Astrocyte of the spinal cord (primary cell): ENCODE measurements around the gene STIM1.

Experiments
- DNase-seq: peaks from one replicate; pipeline ENCODE4 v3.0.0; 2011; ENCODE audit warnings: low read depth, low spot score
- H3K4me3 ChIP-seq: 2 replicates; pipeline ENCODE4 v1.5.1; 2011; ENCODE audit warnings: low read depth, mild to moderate bottlenecking, low read length, moderate library complexity
- in situ Hi-C: cut with HindIII; loops from 2 replicates; pipeline ENCODE4 v1.10.0; 2017; ENCODE audit warnings: low sequenced_read_pairs
- TF ChIP-seq, protein P1 (sequence below): IDR thresholded peaks from 2 replicates; pipeline ENCODE4 v1.5.1; 2012; ENCODE audit warnings: low read depth, mild to moderate bottlenecking, low read length, inconsistent platforms

Gene STIM1

DNA sequence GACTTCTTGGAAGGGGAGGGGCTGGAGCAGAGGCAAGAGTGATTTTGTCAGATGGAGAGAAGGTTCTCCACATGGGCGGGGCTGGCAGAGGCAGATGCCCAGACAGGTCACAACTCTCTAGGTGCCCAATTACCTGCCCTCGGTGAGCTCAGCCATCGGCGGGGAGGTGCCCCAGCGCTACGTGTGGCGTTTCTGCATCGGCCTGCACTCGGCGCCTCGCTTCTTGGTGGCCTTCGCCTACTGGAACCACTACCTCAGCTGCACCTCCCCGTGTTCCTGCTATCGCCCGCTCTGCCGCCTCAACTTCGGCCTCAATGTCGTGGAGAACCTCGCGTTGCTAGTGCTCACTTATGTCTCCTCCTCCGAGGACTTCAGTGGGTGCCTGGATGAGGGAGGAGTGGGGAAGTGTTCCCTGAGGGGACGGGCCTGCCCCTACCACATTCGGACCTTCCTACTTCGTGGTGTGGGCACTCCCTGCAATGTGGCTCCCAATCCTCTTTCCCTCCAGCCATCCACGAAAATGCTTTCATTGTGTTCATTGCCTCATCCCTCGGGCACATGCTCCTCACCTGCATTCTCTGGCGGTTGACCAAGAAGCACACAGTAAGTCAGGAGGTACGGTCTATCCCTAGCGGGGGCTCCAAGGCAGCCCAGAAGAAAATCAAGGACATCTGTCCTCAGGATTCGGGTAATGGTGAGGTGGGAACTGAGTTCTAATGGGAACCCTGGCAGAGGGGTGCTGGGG is 31.5 kb upstream of the STIM1 start:
- in situ Hi-C loops = no loop called here
- TF ChIP-seq, protein P1, sequence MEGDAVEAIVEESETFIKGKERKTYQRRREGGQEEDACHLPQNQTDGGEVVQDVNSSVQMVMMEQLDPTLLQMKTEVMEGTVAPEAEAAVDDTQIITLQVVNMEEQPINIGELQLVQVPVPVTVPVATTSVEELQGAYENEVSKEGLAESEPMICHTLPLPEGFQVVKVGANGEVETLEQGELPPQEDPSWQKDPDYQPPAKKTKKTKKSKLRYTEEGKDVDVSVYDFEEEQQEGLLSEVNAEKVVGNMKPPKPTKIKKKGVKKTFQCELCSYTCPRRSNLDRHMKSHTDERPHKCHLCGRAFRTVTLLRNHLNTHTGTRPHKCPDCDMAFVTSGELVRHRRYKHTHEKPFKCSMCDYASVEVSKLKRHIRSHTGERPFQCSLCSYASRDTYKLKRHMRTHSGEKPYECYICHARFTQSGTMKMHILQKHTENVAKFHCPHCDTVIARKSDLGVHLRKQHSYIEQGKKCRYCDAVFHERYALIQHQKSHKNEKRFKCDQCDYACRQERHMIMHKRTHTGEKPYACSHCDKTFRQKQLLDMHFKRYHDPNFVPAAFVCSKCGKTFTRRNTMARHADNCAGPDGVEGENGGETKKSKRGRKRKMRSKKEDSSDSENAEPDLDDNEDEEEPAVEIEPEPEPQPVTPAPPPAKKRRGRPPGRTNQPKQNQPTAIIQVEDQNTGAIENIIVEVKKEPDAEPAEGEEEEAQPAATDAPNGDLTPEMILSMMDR = no peak
- H3K4me3 ChIP-seq = no peak overlapping the region
- DNase-seq = no peak

GRCh38 chr11:3824714-3825472 is 30.6 kb upstream of the STIM1 start:
- no peak for DNase-seq
- TF ChIP-seq, protein P1 = peak; percentile 67
- in situ Hi-C loops = no loop called here
- no peak overlapping the region for H3K4me3 ChIP-seq

DNA sequence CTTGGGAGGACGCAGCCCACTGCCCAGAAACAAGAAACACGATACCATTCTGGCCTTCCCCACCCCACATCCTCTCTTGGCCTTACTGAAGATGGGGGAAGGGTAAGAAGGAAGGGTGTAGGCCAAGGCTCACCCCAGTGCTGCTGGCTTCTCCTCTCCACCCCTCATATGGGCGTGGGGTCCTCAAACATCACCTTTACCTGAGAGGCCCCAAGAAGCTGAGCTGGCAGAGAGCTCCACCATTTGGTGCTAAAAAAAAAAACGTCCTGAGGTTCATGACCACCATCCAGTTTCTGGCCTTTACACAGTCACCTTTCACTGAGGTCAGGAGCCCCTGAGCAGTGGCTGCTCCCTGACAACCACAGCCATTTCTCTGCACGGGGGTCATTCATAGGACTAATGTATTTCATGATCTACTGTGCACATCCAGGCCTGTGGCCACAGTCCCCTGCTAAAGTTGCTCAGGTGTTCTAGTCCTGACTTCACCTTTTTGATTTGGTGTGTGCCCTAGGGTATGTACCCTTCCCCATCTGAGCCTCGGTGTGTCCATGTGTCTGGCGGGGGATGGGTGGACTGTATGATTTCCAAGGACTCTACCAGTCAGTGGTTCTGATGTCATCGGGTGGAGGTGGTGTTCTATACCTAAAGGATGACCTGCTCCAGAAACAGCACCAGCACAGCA is 29.9 kb upstream of the STIM1 start:
- DNase-seq = no peak
- H3K4me3 ChIP-seq = no peak overlapping the region
- TF ChIP-seq, protein P1 = no peak
- in situ Hi-C loops = no loop called here

DNA sequence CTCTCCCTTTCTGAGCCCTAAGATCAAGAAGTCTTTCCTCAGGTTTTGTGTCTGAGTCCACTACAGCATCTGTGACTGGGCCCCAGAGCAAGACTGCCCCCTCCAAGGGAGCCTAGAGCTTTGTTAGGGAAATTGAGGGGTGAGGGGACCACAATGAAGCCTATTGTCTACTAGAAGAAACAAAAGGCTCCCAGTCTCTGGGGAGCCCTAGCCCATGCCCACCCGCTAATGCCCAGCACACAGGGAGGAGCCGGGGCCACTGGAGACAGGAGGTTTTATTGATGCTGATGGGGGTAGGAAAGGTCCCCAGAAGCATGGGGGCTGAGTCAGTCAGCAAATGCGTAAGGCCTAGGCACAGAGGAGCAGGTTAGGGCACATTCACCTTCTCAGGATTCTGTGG is 28.7 kb upstream of the STIM1 start:
- H3K4me3 ChIP-seq = no peak overlapping the region
- TF ChIP-seq, protein P1 = no peak
- in situ Hi-C loops = no loop called here
- no peak for DNase-seq

- DNase-seq = no peak
- in situ Hi-C loops = no loop called here
- no peak overlapping the region for H3K4me3 ChIP-seq
- TF ChIP-seq, protein P1 = no peak
These were observed 27.9 kb upstream of the STIM1 start for GRCh38 chr11:3827434-3828186.

DNA sequence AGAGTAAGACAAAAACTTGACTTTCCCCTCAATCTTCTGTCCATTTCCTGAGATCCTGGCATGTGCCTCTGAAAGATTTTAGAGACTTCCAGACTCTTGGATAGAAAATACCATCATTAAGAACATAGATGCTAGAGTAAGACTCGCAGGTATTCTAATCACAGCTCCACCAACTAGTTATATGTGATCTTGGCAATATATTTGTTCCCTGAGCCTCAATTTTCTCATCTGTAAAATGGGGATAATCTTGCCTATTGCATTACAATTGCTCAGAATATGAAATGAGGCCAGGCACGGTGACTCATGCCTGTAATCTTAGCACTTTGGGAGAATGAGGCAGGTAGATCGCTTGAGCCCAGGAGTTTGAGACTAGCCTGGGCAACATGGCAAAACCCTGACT is 25.4 kb upstream of the STIM1 start:
- TF ChIP-seq, protein P1 = no peak
- no peak overlapping the region for H3K4me3 ChIP-seq
- in situ Hi-C loops = no loop called here
- DNase-seq = no peak
